ENCODE measurements around the gene EHMT1. TPM values are rescaled to one million over a fixed set of nuclear protein-coding genes. Genes with fewer than 3 reads are reported as not detected.

Gene EHMT1
- total RNA-seq, 1 donor = 46.3 TPM

GRCh38 chr9:137607141-137607857 lies 11.5 kb upstream of the EHMT1 start:
- H3K79me2 ChIP-seq (ENCODE audit: insufficient read depth, low read length) = peaks cover 9% of the 10 kb centered on the region

DNA sequence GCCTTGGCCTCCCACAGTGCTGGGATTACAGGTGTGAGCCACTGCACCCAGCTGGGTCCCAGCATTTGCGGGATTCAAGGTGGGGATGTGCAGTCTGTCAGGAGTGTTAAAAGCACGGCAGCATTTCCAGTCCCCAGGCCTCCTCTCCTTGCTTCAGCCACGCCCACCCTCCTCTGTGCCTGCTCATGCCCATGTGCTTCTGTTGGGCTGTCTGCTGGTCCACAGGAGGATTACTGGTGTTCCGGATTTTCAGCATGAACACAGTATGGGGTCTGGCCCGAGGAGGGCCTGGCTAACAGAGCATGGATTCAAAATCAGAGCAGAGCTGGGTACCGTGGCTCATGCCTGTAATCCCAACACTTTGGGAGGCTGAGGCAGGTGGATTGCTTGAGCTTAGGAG lies 7.9 kb upstream of the EHMT1 start:
- H3K4me3 ChIP-seq (ENCODE audit: insufficient read depth, low read length) = no peak overlapping the region
- no peak overlapping the region for H2AFZ ChIP-seq (ENCODE audit: low read length)
- no peaks in the 10 kb centered on the region for H3K9me3 ChIP-seq (ENCODE audit: low read depth, low read length)
- TF ChIP-seq, protein P1, sequence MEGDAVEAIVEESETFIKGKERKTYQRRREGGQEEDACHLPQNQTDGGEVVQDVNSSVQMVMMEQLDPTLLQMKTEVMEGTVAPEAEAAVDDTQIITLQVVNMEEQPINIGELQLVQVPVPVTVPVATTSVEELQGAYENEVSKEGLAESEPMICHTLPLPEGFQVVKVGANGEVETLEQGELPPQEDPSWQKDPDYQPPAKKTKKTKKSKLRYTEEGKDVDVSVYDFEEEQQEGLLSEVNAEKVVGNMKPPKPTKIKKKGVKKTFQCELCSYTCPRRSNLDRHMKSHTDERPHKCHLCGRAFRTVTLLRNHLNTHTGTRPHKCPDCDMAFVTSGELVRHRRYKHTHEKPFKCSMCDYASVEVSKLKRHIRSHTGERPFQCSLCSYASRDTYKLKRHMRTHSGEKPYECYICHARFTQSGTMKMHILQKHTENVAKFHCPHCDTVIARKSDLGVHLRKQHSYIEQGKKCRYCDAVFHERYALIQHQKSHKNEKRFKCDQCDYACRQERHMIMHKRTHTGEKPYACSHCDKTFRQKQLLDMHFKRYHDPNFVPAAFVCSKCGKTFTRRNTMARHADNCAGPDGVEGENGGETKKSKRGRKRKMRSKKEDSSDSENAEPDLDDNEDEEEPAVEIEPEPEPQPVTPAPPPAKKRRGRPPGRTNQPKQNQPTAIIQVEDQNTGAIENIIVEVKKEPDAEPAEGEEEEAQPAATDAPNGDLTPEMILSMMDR (IDR thresholded peaks at IDR 0.05; ENCODE audit: extremely low read depth, low read depth, low read length) = no peak
- no peak overlapping the region for H3K4me2 ChIP-seq (ENCODE audit: insufficient read depth, low read length)
- H3K27ac ChIP-seq (ENCODE audit: low read depth, low read length) = no peak overlapping the region
- H3K4me1 ChIP-seq (ENCODE audit: insufficient read depth, low read length) = peaks cover 17% of the 10 kb centered on the region
- peaks cover 9% of the 10 kb centered on the region for H3K36me3 ChIP-seq (ENCODE audit: insufficient read depth, low read length)
- H4K20me1 ChIP-seq (ENCODE audit: insufficient read depth, low read length) = peaks cover 12% of the 10 kb centered on the region
- no peaks in the 10 kb centered on the region for H3K27me3 ChIP-seq (ENCODE audit: insufficient read depth, low read length)
- H3K79me2 ChIP-seq (ENCODE audit: insufficient read depth, low read length) = peaks cover 12% of the 10 kb centered on the region
- peak; percentile 53 for DNase-seq (ENCODE audit: insufficient read length, low spot score, missing footprints)

More at GRCh38 chr9:137607141-137607857, 11.5 kb upstream of the EHMT1 start:
- Histone ChIP-seq H3K27ac (ENCODE audit: low read depth, low read length) (no peak overlapping the region), H3K27me3 (ENCODE audit: insufficient read depth, low read length) (peaks cover 10% of the 10 kb centered on the region), H3K4me2 (ENCODE audit: insufficient read depth, low read length) (peak overlapping the region; percentile 83), H2AFZ (ENCODE audit: low read length) (no peak overlapping the region), H3K9me3 (ENCODE audit: low read depth, low read length) (no peaks in the 10 kb centered on the region), H3K36me3 (ENCODE audit: insufficient read depth, low read length) (no peaks in the 10 kb centered on the region), H3K4me1 (ENCODE audit: insufficient read depth, low read length) (peaks cover 13% of the 10 kb centered on the region), H3K4me3 (ENCODE audit: insufficient read depth, low read length) (peak overlapping the region; percentile 77), H4K20me1 (ENCODE audit: insufficient read depth, low read length) (peaks cover 9% of the 10 kb centered on the region)
- peak; percentile 71 for DNase-seq (ENCODE audit: insufficient read length, low spot score, missing footprints)
- TF ChIP-seq, protein P1 (IDR thresholded peaks at IDR 0.05; ENCODE audit: extremely low read depth, low read depth, low read length) = no peak

DNA sequence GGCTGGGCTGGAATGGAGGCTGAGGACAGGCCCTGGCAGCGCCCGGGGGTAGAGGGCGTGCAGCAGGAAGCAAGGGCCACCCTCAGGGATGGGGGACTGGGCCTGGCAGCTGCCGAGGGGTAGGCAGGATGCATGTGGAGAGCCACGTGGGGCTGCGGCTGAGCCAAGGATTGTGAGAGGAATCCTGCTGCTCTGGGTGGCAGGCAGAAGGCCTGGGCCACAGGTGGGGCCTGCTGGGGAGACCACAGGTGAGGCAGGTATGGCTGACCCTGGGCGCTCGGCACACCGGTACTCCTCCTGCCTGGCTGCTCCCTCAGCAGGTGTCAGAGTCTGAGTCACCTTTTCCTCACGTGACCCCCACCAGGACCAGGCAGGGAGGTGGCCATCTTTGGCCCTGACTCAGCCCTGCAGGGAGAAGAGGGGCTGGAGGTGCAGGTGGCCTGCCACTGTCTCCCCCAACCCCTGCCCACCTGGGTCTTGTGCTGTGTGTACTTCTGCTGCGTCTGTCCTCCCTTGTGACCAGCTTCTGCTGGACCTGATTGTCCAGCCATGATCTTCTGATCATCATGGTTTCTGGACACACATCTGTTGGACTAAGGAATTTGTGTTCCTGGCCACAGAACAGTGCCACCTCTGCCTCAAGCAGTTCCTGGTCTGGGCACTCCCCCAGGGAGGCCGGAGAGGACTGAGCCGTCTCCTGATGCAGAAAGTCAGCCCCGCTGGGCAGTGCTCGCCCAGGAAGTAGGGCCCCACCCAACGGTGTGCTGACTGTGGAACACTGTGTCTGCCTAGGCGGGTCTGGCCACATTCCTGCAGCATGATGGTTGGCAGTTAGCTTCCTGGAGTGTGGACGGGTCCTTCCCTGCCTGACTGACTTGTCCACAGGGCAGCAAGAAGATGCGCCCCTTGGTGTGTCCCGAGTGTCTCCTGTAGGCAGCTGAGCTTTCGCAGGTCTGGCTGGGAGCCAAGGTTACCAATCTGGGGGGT lies 6.9 kb upstream of the EHMT1 start:
- Histone ChIP-seq H3K9me3 (ENCODE audit: low read depth, low read length) (no peaks in the 10 kb centered on the region), H3K4me3 (ENCODE audit: insufficient read depth, low read length) (peak overlapping the region; percentile 28), H2AFZ (ENCODE audit: low read length) (peak overlapping the region; percentile 62), H3K27me3 (ENCODE audit: insufficient read depth, low read length) (no peaks in the 10 kb centered on the region), H3K36me3 (ENCODE audit: insufficient read depth, low read length) (peaks cover 12% of the 10 kb centered on the region), H3K27ac (ENCODE audit: low read depth, low read length) (peak overlapping the region; percentile 31), H3K79me2 (ENCODE audit: insufficient read depth, low read length) (peaks cover 13% of the 10 kb centered on the region), H4K20me1 (ENCODE audit: insufficient read depth, low read length) (peaks cover 12% of the 10 kb centered on the region), H3K4me1 (ENCODE audit: insufficient read depth, low read length) (peaks cover 9% of the 10 kb centered on the region), H3K4me2 (ENCODE audit: insufficient read depth, low read length) (peak overlapping the region; percentile 66)
- peak; percentile 98 for DNase-seq (ENCODE audit: insufficient read length, low spot score, missing footprints)
- TF ChIP-seq, protein P1 (IDR thresholded peaks at IDR 0.05; ENCODE audit: extremely low read depth, low read depth, low read length) = no peak
